ENCODE measurements around the gene PSIP1.

Gene PSIP1

GRCh38 chr9:15469406-15469805 is 41.4 kb downstream of the PSIP1 start:
- no peak for DNase-seq
- H4K20me1 ChIP-seq (ENCODE audit: insufficient read depth, low read length) = no peaks in the 10 kb centered on the region; the same call in 1 of the 2 replicates
- H3K27me3 ChIP-seq (ENCODE audit: insufficient read depth, low read length, poor library complexity) = no peaks in the 10 kb centered on the region
- TF ChIP-seq EZH2 (IDR thresholded peaks at IDR 0.05; ENCODE audit: borderline replicate concordance, low read depth, low read length, severe bottlenecking) = no peak
- TF ChIP-seq CTCF (IDR thresholded peaks at IDR 0.05; ENCODE audit: borderline replicate concordance, extremely low read depth, low read length, poor library complexity, severe bottlenecking) = no peak
- no peaks in the 10 kb centered on the region for H3K9me3 ChIP-seq (ENCODE audit: insufficient read depth, low read length, severe bottlenecking)
- no peak overlapping the region for H3K9ac ChIP-seq (ENCODE audit: low read depth, low read length)
- H3K79me2 ChIP-seq (ENCODE audit: insufficient read depth, low read length) = no peaks in the 10 kb centered on the region
- no peak overlapping the region for H3K4me3 ChIP-seq (ENCODE audit: low read depth in 1 of 2, low read length in 2 of 2)
- H3K27ac ChIP-seq (ENCODE audit: low read length) = no peak overlapping the region
- no peaks in the 10 kb centered on the region for H3K4me1 ChIP-seq (ENCODE audit: insufficient read depth, low read length)
- peaks cover 92% of the 10 kb centered on the region for H3K36me3 ChIP-seq (ENCODE audit: insufficient read depth, low read length)
- H2AFZ ChIP-seq (ENCODE audit: low read depth, low read length) = no peak overlapping the region
- no peak for ATAC-seq (ENCODE audit: insufficient read depth, low read depth)
- H3K4me2 ChIP-seq (ENCODE audit: insufficient read depth, low read length) = no peak overlapping the region

GRCh38 chr9:15468145-15468544 is 42.6 kb downstream of the PSIP1 start:
- Histone ChIP-seq H3K27ac (ENCODE audit: low read length) (no peak overlapping the region), H3K9ac (ENCODE audit: low read depth, low read length) (no peak overlapping the region), H3K36me3 (ENCODE audit: insufficient read depth, low read length) (peaks cover 86% of the 10 kb centered on the region), H3K4me2 (ENCODE audit: insufficient read depth, low read length) (no peak overlapping the region), H3K4me1 (ENCODE audit: insufficient read depth, low read length) (no peaks in the 10 kb centered on the region), H3K79me2 (ENCODE audit: insufficient read depth, low read length) (no peaks in the 10 kb centered on the region), H3K4me3 (ENCODE audit: low read depth in 1 of 2, low read length in 2 of 2) (no peak overlapping the region), H3K9me3 (ENCODE audit: insufficient read depth, low read length, severe bottlenecking) (no peaks in the 10 kb centered on the region), H4K20me1 (ENCODE audit: insufficient read depth, low read length) (no peaks in the 10 kb centered on the region), H3K27me3 (ENCODE audit: insufficient read depth, low read length, poor library complexity) (no peaks in the 10 kb centered on the region), H2AFZ (ENCODE audit: low read depth, low read length) (no peak overlapping the region)
- ATAC-seq (ENCODE audit: insufficient read depth, low read depth) = no peak
- no peak for DNase-seq
- TF ChIP-seq EZH2 (IDR thresholded peaks at IDR 0.05; ENCODE audit: borderline replicate concordance, low read depth, low read length, severe bottlenecking) = no peak
- TF ChIP-seq CTCF (IDR thresholded peaks at IDR 0.05; ENCODE audit: borderline replicate concordance, extremely low read depth, low read length, poor library complexity, severe bottlenecking) = no peak

GRCh38 chr9:15461601-15462000 is 49.2 kb downstream of the PSIP1 start:
- no peak overlapping the region for H3K9ac ChIP-seq (ENCODE audit: low read depth, low read length)

More at GRCh38 chr9:15461601-15462000, 49.2 kb downstream of the PSIP1 start:
- no peaks in the 10 kb centered on the region for H4K20me1 ChIP-seq (ENCODE audit: insufficient read depth, low read length)
- DNase-seq (no peak), ATAC-seq (ENCODE audit: insufficient read depth, low read depth) (no peak)
- TF ChIP-seq EZH2 (IDR thresholded peaks at IDR 0.05; ENCODE audit: borderline replicate concordance, low read depth, low read length, severe bottlenecking) (no peak), CTCF (IDR thresholded peaks at IDR 0.05; ENCODE audit: borderline replicate concordance, extremely low read depth, low read length, poor library complexity, severe bottlenecking) (no peak)
- H3K4me3 ChIP-seq (ENCODE audit: low read depth in 1 of 2, low read length in 2 of 2) = no peak overlapping the region
- H3K27ac ChIP-seq (ENCODE audit: low read length) = no peak overlapping the region
- no peaks in the 10 kb centered on the region for H3K27me3 ChIP-seq (ENCODE audit: insufficient read depth, low read length, poor library complexity)
- H3K4me1 ChIP-seq (ENCODE audit: insufficient read depth, low read length) = no peaks in the 10 kb centered on the region
- peaks cover 75% of the 10 kb centered on the region for H3K36me3 ChIP-seq (ENCODE audit: insufficient read depth, low read length)
- no peaks in the 10 kb centered on the region for H3K9me3 ChIP-seq (ENCODE audit: insufficient read depth, low read length, severe bottlenecking)
- no peaks in the 10 kb centered on the region for H3K79me2 ChIP-seq (ENCODE audit: insufficient read depth, low read length)
- H3K4me2 ChIP-seq (ENCODE audit: insufficient read depth, low read length) = no peak overlapping the region
- no peak overlapping the region for H2AFZ ChIP-seq (ENCODE audit: low read depth, low read length)
